Activated CD8-positive, alpha-beta memory T cell treated with anti-CD3 and anti-CD28 coated beads for 1 hour (primary cell): ENCODE measurements around the gene KRT9.
"Not testable (repeated sequence)": the region's sequence is repeated elsewhere in the genome, so short reads cannot be mapped to it uniquely, and the experiment has no call there.

Experiments used
- DNase-seq, 2 donors: peaks; one replicate each; pipeline ENCODE4 v3.0.0-alpha.2; 2020; ENCODE audit warnings: low read depth in 1 of 2; ENCODE audit errors: extremely low read depth in 1 of 2

Gene KRT9, protein sequence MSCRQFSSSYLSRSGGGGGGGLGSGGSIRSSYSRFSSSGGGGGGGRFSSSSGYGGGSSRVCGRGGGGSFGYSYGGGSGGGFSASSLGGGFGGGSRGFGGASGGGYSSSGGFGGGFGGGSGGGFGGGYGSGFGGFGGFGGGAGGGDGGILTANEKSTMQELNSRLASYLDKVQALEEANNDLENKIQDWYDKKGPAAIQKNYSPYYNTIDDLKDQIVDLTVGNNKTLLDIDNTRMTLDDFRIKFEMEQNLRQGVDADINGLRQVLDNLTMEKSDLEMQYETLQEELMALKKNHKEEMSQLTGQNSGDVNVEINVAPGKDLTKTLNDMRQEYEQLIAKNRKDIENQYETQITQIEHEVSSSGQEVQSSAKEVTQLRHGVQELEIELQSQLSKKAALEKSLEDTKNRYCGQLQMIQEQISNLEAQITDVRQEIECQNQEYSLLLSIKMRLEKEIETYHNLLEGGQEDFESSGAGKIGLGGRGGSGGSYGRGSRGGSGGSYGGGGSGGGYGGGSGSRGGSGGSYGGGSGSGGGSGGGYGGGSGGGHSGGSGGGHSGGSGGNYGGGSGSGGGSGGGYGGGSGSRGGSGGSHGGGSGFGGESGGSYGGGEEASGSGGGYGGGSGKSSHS

DNA sequence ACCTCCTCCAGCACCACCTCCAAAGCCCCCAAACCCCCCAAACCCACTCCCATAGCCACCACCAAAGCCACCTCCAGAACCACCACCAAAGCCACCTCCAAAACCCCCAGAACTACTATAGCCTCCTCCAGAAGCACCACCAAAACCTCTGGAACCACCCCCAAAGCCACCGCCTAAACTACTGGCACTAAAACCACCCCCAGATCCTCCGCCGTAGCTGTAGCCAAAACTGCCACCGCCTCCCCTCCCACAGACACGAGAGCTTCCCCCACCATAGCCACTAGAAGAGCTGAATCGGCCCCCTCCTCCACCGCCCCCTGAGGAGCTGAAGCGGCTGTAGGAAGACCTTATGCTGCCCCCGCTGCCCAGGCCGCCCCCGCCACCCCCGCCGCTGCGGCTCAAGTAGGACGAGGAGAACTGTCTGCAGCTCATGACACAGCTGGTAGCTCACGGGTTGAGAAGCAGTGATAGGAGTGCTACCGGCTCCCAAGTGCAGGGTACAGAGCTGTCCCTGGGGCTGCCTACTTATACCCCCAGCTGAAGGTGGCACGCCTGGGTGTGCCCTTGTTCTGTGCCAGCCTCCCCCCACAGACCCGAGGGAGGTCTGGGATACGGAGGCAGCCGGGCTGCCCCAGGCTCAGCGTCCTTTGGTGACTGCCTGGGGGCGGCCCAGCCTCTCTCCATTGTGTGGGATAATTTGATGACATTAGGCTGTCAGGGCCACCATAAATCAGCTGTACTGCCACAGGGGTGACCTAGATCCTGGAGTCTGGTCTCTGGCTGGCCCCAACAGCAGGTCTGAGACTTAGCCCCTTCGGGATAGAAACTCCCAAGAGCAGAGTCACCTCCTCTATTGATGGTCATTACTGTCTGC is at the start of gene KRT9:
Gene KRT9, minus strand, starts transcription at position 499 of the 874 bp plus-strand sequence. Its CDS starts 67 bp downstream, at position 432.
- DNase-seq = no peak

DNA sequence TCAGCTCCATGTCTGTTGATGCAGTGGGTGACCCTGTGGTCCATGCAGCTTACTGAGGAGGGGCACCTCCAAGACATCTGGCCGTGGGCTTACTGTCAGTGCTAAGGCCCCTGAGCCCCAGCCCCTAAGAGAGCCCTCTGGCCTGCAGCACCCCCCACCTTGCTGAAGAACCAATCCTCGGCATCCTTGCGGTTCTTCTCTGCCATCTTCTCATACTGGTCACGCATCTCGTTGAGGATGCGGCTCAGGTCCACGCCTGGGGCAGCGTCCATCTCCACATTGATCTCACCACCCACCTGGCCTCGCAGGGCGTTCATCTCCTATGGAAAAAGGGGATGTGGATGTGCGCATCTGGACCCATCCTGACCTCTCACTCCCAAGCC is 49.6 kb upstream of the KRT9 start:
- DNase-seq = not testable (repeated sequence)

DNA sequence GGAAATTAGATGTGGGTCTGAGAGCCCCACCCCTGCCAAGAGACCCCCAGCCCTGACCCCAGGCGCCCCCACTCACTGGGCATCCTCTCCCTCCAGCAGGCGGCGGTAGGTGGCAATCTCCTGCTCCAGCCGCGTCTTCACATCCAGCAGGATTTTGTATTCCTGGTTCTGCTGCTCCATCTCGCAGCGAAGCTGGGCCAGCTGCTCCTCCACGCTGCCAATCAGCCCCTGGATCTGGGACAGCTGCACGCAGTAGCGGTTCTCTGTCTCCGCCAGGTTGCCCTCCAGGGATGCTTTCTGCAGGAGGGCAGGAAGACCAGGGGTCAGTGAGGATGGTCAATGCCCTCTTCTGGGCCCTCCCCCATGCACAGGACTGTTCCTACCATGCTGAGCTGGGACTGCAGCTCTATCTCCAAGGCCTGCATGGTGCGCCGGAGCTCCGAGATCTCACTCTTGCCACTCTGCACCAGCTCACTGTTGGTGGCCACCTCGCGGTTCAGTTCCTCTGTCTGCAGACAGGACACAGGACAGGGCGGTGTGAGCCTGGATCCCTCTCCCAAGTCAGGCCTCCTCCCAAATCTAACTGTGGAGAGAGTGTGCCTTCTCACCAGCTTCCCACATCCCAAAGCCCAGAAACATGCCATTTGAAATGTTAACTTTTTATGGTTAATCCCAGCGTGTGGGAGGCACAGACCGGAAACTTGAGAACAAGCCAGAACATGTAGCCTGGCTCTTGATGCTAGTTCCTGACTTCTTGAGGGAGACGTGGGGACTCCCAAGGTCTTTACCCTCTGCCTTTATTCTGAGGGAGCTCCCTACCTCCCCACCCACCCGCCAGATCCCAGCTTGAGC is 49.0 kb upstream of the KRT9 start:
- no peak for DNase-seq

DNA sequence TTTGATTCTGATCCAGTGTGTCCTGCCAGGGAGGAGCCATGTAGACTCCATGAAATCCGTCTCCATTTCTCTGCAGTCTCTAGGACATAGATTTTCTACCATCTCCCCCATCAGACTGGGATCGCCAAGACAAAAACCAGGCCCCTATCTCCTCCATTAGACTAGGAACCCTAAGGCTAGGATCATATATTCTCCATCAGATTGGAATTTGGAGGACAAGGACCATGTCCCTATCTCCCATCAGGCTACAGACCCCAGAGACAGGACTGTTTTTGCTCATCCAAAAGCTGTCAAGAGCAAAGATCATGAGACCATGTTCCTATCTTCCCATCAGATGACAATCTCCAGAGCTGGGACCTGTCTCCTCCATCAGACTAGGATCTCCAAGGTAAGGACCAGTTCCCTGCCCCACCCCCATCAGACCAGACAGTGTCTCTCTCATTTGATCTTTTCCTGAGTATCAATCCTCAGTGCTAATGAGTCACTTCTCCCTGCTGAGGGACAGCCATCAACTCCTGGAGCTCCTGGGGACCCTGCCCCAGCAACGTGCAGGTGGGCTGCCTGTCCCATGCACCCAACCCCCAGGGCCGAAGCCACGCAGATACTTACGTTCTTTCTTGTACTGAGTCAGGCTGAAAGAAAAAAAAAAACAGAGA is 48.2 kb upstream of the KRT9 start:
- DNase-seq = not testable (repeated sequence)

DNA sequence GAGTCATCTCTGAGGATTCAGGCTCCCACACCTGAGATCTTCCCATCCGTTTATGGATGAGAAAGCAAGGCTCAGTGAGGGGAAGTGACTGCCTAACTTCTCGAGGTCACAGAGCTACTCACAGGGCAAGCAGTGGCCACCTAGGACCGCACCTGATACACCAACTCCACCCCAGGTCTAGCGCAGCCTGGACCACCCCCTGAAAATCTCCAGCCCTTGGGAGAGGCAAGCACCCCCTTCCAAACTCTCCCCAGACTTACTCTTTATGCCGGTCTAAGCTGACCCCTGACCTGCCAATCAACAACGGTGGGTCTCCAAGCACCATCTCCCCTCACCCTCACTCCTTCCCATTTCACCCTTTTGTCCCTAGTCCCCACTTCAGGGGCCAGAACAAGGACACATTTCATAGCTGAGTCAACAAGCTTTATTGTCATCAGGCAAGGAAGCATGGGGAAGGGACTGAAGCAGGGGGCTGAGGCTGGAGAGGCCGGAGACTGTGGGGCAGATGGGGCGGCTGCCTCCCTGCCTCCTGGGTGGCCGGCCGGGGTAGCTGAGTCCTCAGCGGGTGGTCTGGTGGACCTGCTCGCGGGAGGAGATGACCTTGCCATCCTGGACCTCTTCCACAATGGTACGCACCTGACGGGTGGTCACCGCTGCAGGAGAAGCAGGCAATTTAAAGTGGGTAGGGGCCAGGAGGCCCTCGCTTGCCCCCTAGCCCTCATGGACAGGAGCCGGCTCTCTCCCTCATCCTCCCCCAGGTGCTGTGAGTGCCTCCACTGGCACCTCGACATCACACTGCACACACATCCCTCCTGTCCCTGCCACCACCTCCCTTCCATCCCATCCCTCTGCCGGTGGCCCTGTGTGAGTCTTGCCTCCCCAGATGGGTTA is 47.4 kb upstream of the KRT9 start:
- no peak for DNase-seq

DNA sequence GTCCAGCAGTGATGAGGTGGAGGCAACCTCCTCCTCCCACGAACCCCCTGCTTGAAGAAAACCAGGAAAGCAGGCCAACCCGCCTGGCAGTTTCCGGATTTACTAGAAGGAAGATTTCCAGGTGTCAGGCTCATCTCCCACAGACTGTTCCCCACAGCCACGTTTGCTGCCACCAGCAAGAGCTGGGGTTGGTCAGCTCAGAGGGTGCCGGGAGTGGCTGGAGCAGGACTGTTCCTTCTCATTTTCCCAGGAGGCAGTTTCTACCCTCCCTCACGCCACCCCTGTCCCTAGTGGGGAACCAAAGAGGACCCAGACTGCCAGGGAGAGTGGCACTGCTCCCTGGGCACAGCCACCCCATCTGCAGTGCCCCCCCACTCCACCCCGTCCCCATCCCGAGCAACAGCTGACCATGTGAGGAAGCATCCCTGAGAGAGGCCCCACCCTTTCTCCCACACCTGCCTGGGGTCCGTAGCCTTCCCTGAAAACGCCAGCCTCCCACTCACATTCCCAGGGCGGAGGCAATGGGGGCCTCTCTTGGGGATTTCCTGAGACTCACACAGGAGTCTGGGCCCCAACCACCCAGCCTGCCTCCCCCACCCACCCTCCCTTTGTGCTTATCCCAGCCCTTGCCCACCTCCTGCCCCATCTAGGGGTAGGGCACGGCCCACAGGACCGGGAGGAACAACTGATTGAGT is 46.6 kb upstream of the KRT9 start:
- no peak for DNase-seq

DNA sequence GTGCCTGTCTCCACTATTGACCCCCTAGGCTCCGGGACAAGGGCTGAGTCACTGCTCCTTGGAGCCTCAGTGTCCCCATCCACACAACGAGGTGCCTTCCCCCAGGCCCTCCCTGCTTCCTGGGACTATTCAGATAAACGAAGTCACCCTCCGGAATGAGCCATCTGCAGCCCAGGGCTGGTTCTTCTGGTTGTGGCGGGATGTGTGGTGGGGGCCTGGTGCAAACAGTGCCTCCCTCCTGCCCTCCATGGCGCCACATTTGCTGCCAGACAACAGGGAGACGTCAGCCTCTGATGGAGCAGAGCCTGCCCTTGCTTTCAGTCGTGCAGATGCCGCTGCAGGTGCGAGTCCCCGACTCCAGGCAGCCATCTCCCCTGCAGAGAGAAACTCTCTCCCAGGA is 45.8 kb upstream of the KRT9 start:
- DNase-seq = no peak

DNA sequence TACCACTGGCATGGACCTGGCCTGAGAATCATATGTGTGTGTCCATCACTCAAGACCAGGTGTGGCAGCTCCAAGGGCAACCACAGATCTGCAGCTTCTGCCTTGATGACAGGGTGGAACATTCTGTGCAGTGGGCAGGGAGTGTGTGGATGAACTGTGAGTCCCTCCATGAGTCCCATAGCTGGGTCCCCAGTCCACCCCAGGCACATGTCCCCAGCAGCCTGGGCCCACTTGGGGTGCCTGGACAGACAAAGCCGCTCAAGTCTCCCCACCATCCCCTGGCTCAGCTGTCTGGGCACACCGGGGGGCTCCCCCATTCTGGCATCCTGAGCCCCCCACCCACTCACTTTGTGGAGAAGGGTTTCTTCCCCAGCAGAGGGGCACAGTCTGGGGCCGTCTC is 45.3 kb upstream of the KRT9 start:
- no peak for DNase-seq

DNA sequence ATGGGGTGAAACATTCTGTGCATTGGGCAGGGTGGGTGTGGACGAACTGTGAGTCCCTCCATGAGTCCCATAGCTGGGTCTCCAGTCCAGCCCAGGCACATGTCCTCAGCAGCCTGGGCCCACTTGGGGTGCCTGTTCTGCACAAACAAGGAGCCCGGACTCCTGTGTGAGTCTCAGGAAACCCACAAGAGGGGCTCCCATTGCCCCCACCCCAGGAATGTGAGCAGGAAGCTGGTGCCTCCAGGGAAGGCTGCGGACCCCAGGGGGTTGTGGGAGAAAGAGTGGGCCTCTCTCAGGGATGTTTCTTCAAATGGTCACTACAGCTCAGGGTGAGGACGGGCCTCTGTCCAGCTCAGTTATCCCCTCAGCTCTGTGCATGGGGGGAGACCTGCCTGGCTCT is 44.6 kb upstream of the KRT9 start:
- DNase-seq = not testable (repeated sequence)

DNA sequence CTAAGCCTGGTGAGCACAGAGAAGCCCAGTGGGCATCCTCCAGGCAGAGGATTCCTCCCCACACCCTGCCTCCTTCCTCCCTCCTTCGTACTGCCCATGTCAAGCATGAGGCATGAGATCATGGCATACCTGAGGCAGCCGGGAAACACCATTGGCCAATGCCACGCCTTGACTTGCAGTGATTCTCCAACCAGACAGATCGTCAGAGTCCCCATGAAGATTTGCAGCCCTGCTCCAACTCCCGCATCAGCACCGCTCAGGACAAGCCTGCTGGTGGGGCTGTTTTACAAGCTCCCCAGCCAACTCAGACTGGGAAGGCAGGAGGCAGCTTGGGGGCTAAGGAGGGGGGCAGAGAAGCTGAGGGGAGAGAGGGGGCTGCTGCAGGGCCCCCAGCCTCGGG is 43.6 kb upstream of the KRT9 start:
- DNase-seq = no peak

DNA sequence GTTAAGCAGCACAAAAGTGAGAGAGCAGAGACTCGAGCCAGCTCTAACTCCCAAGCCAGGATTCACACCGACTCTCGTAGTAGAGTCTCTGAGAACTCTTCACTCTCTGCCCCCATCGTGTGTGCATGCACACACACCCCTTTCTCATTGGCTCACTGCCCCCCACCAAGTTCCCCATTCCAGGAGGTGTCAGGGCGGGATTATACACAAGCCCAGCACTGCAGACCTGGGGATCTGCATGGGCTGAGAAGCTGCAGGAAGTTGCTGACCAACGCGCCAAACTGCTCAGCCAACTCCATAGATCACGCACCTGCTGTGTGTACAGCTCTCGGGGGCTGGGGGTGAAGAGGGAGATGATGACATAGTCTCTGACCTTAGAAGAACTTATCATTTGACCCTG is 42.9 kb upstream of the KRT9 start:
- not testable (repeated sequence) for DNase-seq

DNA sequence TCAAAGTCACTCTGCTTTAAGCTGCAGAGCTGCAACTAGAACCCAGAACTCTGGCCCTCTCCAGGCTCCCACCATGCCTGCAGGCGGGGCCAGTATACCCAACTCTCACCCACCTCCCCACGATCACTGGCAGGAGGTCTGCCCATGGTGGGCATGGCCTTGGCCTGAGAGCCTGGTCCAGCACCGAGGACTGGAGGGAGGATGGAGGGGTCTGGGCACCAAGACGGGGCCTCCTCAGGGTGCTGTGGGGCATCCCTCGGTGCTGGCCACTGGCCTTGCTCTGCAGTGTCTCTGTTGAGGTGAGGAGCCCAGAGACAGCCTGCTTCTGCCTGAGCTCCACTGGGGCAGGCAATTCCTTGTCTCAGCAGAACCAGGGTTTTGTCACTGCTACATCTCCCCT is 42.2 kb upstream of the KRT9 start:
- no peak for DNase-seq

DNA sequence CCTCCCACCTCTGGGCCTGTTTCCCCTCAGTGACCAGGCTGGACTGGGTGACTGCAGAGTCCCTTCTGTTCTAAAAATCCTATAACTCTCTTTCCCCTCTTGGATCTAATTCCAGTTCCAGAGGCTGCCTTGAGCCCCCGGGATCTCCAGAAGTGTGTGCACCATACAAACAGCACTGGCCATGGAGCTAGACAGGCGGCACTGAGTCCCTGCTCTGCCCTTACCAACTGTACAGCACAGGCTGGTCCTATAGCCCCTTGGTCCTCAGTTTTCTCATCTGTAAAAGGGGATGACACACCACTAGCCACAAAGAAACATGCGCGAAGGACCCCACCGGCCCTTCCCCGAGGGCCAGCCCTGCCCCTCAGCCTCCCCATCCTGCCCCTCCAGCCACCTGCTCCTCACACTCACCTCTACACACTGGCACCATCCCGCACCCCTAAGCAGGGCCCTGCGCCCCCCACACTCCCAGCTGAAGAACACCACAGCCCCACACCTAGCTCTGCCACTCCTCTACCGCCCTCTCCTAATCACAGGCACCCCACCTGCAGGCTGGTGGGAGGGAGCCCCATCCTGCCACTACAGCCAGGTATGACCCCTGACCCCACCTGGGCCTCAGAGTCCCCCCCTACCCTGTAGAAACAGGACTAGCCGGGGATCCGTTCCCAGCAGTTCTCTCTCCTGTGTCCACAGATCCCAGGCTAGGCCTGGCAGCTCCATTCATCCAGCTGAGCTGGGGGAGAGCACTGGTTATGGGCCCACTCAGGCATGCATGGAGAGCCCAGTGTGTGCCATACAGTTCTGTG is 41.6 kb upstream of the KRT9 start:
- DNase-seq = no peak

DNA sequence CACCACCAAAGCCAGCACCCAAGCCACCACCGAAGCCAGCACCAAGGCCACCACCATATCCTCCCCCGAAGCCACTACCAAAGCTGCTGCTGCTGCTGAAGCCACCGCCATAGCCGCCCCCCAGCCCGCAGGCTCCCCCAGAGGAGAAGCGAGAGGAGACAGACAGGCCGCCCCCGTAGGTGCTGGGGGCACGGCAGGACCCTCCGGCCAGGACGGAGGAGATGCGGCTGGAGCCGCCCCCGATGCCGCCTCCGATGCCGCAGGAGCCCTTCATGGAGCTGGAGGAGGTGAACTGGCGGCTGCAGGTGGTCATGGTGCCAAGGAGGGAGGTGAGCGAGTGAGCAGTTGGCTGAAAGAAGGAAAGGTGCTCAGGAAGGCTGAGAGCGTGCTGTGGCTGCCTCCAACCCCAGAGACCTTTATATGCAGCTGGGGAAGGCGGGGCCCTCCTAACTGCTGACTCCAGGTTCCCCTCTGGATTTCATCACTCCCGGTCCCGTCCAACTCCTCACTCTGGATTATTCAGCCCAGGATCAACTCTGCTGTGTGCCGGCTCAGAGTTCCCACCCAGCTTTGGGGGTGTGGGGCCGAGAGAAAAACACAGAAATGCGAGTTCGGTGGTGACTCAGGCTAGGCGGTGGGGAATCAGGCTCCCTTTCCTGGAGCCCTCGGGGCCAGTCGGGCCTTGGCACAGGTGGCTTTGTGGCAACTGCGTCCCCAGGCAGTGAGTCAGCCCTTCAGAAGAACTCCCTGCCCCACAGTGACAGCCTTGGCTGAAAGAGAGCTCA is 40.7 kb upstream of the KRT9 start, which contains the start of gene KRT16:
Gene KRT16, minus strand, starts transcription at position 392 of the 785 bp plus-strand sequence. Its CDS starts 79 bp downstream, at position 313.
- DNase-seq = not testable (repeated sequence)

DNA sequence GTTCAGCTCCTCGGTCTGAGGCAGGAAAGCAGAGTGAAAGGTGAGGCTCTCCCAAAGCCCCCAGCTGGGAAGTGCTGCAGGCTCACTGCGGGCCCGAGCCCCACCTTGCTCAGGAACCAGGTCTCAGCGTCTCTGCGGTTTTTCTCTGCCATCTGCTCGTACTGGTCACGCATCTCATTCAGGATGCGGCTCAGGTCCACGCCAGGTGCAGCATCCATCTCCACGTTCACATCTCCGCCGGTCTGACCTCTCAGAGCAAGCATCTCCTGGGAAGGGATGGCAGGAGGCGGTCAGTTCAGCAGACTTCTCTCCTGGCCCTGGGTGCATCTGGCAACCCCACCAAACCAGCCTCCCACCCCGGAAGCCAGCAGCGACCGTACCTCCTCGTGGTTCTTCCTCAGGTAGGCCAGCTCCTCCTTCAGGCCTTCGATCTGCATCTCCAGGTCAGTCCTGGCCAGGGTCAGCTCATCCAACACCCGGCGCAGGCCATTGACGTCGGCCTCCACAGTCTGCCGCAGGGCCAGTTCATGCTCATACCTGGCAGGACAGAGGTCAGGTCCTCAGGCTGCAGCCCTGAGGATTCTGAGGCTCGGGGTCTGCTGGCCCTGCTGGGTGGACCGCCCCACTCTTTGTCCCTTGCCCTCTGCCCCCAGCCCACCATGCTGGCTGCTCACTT is 39.2 kb upstream of the KRT9 start:
- DNase-seq = no peak

DNA sequence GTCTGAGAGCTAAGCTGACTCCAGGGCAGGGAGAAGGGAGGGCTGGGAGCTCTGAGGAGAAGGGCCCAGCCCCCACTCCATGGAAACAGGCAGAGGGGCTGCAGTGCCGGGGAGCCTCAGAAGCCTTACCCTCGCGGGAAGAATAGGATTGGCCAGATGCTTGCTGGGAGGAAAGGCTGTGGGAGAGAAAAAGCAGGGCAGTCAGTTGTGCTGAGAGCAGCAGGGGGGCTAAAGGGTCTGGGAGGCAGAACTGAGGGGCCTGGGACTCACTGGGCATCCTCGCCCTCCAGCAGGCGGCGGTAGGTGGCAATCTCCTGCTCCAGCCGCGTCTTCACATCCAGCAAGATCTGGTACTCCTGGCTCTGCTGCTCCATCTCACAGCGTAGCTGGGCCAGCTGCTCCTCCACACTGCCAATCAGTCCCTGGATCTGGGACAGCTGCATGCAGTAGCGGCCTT is 38.2 kb upstream of the KRT9 start:
- DNase-seq = not testable (repeated sequence)
